ENCODE results near the gene PYGM. TPM values are rescaled to one million over a fixed set of nuclear protein-coding genes. Genes with fewer than 3 reads are reported as not detected.
A peak's percentile ranks its signal among the peaks of the same experiment; 100 is the strongest.

PYGM gene
- total and polyA plus RNA-seq, 10 donors, result 1.7 to 7.2 (median 4.2) TPM

DNA sequence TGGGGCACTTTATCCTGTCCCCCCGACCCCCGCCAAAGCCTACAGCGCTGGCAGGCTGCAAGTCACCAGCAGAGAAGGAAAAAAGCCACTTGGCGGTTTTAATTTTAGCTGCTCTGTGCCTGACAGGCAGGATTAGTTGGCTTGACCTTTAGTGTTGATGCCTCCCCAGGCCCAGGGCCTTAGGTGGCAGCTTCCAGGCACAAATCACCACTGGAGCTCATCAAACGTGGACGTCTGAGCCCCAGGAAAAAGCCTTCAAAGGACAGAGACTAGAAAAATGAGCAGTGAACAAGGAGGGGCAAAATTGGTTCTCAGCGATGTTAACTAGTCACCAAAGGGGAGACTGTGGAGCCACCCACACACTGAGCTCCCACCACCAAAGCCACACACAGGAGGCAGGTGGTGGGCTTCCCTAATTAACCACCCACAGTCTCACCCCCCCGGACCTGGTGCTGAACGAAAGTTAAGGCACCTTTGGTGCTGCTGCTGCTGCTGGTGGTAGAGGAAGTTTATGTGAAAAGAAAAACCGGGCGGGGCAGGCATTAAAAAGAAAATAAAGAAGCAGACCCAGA, 4.4 kb upstream of the PYGM start:
- H3K36me3 ChIP-seq, result peaks cover 2 to 93% (median 65%) of the 10 kb centered on the region in 6 donors
- DNase-seq, result peak; percentile 88
- TF ChIP-seq POLR2A (IDR thresholded peaks at IDR 0.05) (no peak), POLR2AphosphoS5 (IDR thresholded peaks at IDR 0.05) (peak in 2 of 3 donors; percentile 53 to 70)

DNA sequence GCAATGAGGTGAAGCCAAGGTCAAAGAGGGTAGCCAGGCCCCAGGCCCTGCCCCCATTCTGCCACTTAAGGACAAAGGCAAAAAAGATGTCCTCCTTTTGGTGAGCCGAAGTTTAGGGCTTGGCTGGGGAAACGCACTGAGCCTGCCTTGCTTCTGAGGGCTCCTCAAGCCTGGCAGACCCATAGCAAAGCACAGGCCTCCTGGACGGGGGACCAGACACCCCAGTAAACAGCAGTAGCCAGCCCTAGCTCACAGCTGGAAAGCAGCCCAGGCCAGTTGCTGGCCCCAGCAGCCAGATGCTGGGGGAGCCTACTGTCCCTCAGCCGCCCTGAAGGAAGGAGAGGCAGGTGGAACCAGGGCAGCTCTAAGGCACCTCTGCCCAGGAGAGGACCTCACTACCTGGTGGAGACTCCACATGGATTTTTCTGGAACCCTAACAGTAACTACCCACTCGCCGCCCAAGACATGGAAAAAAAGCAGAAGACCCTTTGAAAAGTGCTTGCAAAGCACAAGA, 3.8 kb upstream of the PYGM start:
- intact Hi-C loops (cut with DNase I; ENCODE audit: low total_unique reads), result no loop called here
- no peaks in the 10 kb centered on the region for H3K9me3 ChIP-seq
- H3K27me3 ChIP-seq (replicated peaks in 1 of 7), result no peaks in the 10 kb centered on the region
- 49 to 83% (median 67%) methylated on average over 5 to 6 of the region's 6 CpGs for WGBS, 5 donors
- peaks cover 73 to 100% (median 96%) of the 10 kb centered on the region in 6 donors for H3K4me1 ChIP-seq
- peak overlapping the region in 1 of 8 donors; percentile 28 for H3K4me3 ChIP-seq
- peak in 2 of 3 donors; percentile 5 to 68 for TF ChIP-seq POLR2AphosphoS5 (IDR thresholded peaks at IDR 0.05)
- TF ChIP-seq, protein P1, sequence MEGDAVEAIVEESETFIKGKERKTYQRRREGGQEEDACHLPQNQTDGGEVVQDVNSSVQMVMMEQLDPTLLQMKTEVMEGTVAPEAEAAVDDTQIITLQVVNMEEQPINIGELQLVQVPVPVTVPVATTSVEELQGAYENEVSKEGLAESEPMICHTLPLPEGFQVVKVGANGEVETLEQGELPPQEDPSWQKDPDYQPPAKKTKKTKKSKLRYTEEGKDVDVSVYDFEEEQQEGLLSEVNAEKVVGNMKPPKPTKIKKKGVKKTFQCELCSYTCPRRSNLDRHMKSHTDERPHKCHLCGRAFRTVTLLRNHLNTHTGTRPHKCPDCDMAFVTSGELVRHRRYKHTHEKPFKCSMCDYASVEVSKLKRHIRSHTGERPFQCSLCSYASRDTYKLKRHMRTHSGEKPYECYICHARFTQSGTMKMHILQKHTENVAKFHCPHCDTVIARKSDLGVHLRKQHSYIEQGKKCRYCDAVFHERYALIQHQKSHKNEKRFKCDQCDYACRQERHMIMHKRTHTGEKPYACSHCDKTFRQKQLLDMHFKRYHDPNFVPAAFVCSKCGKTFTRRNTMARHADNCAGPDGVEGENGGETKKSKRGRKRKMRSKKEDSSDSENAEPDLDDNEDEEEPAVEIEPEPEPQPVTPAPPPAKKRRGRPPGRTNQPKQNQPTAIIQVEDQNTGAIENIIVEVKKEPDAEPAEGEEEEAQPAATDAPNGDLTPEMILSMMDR (IDR thresholded peaks at IDR 0.05 in 8 of 11, conservative IDR thresholded peaks at IDR 0.05 in 3 of 11), result no peak
- H3K36me3 ChIP-seq, result peaks cover 2 to 88% (median 60%) of the 10 kb centered on the region in 6 donors
- peak overlapping the region; percentile 63 to 91 (median 81) for H3K27ac ChIP-seq
- peak; percentile 75 for DNase-seq

More for the DNA sequence above, 4.4 kb upstream of the PYGM start:
- no peaks in the 10 kb centered on the region for H3K9me3 ChIP-seq
- H3K4me3 ChIP-seq, result peak overlapping the region in 1 of 8 donors; percentile 28
- 31 to 50% (median 38%) methylated on average over 11 of the region's 11 CpGs for WGBS, 5 donors
- intact Hi-C loops (cut with DNase I; ENCODE audit: low total_unique reads), result no loop called here
- peaks cover 74 to 100% (median 98%) of the 10 kb centered on the region in 6 donors for H3K4me1 ChIP-seq
- H3K27me3 ChIP-seq (replicated peaks in 1 of 7), result no peaks in the 10 kb centered on the region
- H3K27ac ChIP-seq, result peak overlapping the region; percentile 63 to 91 (median 81)

DNA sequence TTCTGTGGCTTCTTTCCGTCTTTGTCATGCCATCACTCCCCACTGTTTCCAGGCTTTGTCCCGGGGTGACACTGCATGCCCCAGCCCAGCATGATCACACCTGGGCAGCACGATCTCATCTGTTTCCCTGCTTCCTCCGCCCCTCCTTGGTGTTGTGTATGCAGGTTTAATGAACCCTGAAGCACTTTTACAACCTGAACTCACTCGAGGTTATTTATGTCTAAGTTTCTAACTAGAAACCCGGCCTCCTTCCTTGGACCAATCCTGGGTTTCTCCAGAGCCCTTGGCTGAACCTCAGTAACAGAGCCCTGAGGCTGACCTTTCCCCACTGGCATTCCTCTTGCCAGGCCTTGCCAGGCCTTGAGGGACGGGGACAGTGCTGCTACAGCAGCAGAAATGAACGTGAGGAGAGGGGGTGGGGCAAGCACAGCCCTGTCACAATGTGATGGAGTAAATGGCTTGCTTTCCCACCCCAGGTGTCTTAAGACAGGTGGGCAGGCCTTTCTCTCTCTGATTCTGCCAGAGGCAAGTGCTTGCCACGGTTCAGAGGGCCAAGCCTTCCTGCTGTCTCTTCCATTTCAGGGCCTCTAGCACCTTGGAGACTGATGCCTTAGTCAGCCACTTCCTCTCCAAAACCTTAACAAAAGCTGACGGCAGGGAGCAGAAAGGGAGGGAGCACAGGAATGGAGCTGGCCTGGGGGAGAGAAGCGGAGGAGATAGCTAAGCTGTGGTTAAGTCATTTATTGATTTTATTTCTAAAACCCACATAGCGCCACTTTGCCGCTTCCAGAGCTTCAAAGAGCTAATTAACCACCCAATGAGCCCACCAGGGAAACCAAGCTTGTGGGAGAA, 3.1 kb upstream of the PYGM start:
- H3K4me1 ChIP-seq, result peaks cover 67 to 100% (median 89%) of the 10 kb centered on the region in 6 donors

DNA sequence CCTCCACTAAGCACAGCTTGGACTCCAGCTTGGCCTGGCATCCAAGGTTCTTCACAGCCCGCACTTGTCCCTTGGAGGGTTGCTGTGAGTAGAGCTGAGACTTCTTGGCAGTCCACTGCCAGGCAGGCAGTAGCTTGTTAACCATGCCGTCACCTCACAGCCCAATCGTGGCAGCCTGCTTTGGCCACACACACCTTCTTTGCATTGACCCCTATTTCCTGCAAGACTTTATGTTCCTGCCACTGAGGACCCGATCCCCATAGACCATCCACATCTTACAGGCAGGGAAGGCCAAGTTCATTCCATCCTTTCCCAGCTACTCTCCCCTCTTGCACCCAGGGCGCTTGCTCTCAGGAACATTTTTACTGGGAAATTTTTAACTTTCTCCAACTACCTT, 2.5 kb upstream of the PYGM start:
- Histone ChIP-seq H3K36me3 (peaks cover under 1 to 75% (median 47%) of the 10 kb centered on the region in 6 donors), H3K9me3 (no peaks in the 10 kb centered on the region), H3K4me1 (peaks cover 60 to 94% (median 83%) of the 10 kb centered on the region in 6 donors), H3K4me3 (peak overlapping the region in 1 of 8 donors; percentile 28), H3K27me3 (replicated peaks in 1 of 7) (no peaks in the 10 kb centered on the region), H3K27ac (peak overlapping the region; percentile 49 to 91 (median 81))
- intact Hi-C loops (cut with DNase I; ENCODE audit: low total_unique reads), result no loop called here
- TF ChIP-seq POLR2AphosphoS5 (IDR thresholded peaks at IDR 0.05) (peak; percentile 60 to 72 (median 68)), POLR2A (IDR thresholded peaks at IDR 0.05) (no peak)
- TF ChIP-seq, protein P1 (IDR thresholded peaks at IDR 0.05 in 8 of 11, conservative IDR thresholded peaks at IDR 0.05 in 3 of 11), result no peak
- WGBS, 5 donors, result 59 to 77% (median 61%) methylated on average over 5 of the region's 5 CpGs
- no peak for DNase-seq

More for the DNA sequence above, 3.1 kb upstream of the PYGM start:
- TF ChIP-seq POLR2AphosphoS5 (IDR thresholded peaks at IDR 0.05), result peak in 2 of 3 donors; percentile 55 to 60
- TF ChIP-seq POLR2A (IDR thresholded peaks at IDR 0.05), result no peak
- Histone ChIP-seq H3K36me3 (peaks cover 2 to 81% (median 53%) of the 10 kb centered on the region in 6 donors), H3K9me3 (no peaks in the 10 kb centered on the region), H3K27ac (peak overlapping the region; percentile 63 to 91 (median 81)), H3K4me3 (peak overlapping the region in 1 of 8 donors; percentile 28), H3K27me3 (replicated peaks in 1 of 7) (no peaks in the 10 kb centered on the region)
- 35 to 52% (median 45%) methylated on average over 13 of the region's 13 CpGs for WGBS, 5 donors
- intact Hi-C loops (cut with DNase I; ENCODE audit: low total_unique reads), result no loop called here
- DNase-seq, result peak; percentile 76
